Measurements from ENCODE around the gene MAMLD1. TPM values are rescaled to one million over a fixed set of nuclear protein-coding genes. Genes with fewer than 3 reads are reported as not detected.

MAMLD1 gene
- total RNA-seq, 1 experiment from 2014 or later: 0.48 TPM

DNA sequence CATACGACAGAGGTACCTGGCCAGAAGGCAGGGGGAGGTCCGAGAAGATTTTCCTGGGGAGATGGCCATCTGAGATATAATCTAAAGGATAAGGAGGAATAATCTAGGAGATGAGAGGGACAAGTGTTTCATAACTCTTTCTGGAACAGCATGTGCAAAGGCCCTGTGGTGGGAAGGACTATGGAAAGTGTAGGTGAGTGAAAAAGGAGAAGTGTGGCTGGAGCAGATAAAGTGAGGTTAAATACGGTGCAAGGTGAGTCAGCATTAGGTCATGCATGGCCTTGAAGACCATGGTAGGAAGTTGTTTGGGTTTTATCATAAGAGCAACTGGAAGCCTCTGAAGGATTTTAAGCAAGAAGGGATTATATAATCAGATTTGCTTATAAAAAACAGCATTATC is 170.7 kb downstream of the MAMLD1 start:
- H4K91ac ChIP-seq (ENCODE audit: insufficient read length, low read depth, low read length): no peak overlapping the region
- no peak overlapping the region for H2BK20ac ChIP-seq (ENCODE audit: low read depth, low read length, poor library complexity, severe bottlenecking)
- TF ChIP-seq, protein P1, sequence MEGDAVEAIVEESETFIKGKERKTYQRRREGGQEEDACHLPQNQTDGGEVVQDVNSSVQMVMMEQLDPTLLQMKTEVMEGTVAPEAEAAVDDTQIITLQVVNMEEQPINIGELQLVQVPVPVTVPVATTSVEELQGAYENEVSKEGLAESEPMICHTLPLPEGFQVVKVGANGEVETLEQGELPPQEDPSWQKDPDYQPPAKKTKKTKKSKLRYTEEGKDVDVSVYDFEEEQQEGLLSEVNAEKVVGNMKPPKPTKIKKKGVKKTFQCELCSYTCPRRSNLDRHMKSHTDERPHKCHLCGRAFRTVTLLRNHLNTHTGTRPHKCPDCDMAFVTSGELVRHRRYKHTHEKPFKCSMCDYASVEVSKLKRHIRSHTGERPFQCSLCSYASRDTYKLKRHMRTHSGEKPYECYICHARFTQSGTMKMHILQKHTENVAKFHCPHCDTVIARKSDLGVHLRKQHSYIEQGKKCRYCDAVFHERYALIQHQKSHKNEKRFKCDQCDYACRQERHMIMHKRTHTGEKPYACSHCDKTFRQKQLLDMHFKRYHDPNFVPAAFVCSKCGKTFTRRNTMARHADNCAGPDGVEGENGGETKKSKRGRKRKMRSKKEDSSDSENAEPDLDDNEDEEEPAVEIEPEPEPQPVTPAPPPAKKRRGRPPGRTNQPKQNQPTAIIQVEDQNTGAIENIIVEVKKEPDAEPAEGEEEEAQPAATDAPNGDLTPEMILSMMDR (conservative IDR thresholded peaks at IDR 0.05): no peak
- H3K9me3 ChIP-seq (ENCODE audit: control insufficient read depth, low read depth, low read length): peaks cover 9% of the 10 kb centered on the region
- no peak overlapping the region for H4K5ac ChIP-seq (ENCODE audit: insufficient read length, low read depth, low read length)
- H4K8ac ChIP-seq (replicated peaks; ENCODE audit: insufficient read length, low read depth, low read length): no peak overlapping the region
- no peaks in the 10 kb centered on the region for H3K4me1 Mint-ChIP-seq
- H3K56ac ChIP-seq (ENCODE audit: insufficient read length, low read depth, low read length): no peak overlapping the region
- H3K4me3 Mint-ChIP-seq: no peak overlapping the region
- H3K23ac ChIP-seq (ENCODE audit: insufficient read length, low read depth, low read length): no peak overlapping the region
- H3K27ac ChIP-seq (ENCODE audit: insufficient read length, low read depth, low read length): no peak overlapping the region
- no peaks in the 10 kb centered on the region for H3K79me2 ChIP-seq (ENCODE audit: insufficient read depth, low read length)
- H2BK5ac ChIP-seq (ENCODE audit: insufficient read length, low read length): no peak overlapping the region
- no peak overlapping the region for H3K4ac ChIP-seq (ENCODE audit: low read depth, low read length)
- no peak overlapping the region for H3K27ac Mint-ChIP-seq
- H3K27me3 ChIP-seq (ENCODE audit: insufficient read depth, low read length): no peaks in the 10 kb centered on the region
- H3K9ac ChIP-seq (ENCODE audit: extremely low read depth, insufficient read length, low read length): no peak overlapping the region
- no peak overlapping the region for H3K18ac ChIP-seq (ENCODE audit: insufficient read length, low read depth, low read length)
- no peaks in the 10 kb centered on the region for H4K20me1 ChIP-seq (ENCODE audit: control insufficient read depth, insufficient read depth, insufficient read length)
- H3K4me1 ChIP-seq (ENCODE audit: insufficient read depth, low read length): no peaks in the 10 kb centered on the region
- H3K36me3 Mint-ChIP-seq (ENCODE audit: insufficient read depth in 1 of 3, low read depth in 3 of 3): peaks cover 0 to 4% (median 3%) of the 10 kb centered on the region in 3 experiments; a peak in 3 of 7 replicates
- H2AFZ ChIP-seq (ENCODE audit: low read length): no peak overlapping the region
- H3T11ph ChIP-seq (ENCODE audit: low read length): no peak overlapping the region
- H3K79me1 ChIP-seq (ENCODE audit: insufficient read depth, low read depth, low read length, poor library complexity, severe bottlenecking): no peaks in the 10 kb centered on the region
- no peak overlapping the region for H2BK15ac ChIP-seq (ENCODE audit: low read depth, low read length)
- H2AK5ac ChIP-seq (ENCODE audit: insufficient read length, low read length): no peak overlapping the region
- no peak overlapping the region for H2BK120ac ChIP-seq (ENCODE audit: low read depth, low read length, poor library complexity, severe bottlenecking)
- H3K14ac ChIP-seq (ENCODE audit: insufficient read depth, low read length): no peak overlapping the region
- no peak overlapping the region for H3K4me2 ChIP-seq (ENCODE audit: insufficient read depth, insufficient read length, low read length)
- no peak for DNase-seq
- WGBS (ENCODE audit: extremely low coverage, insufficient read length, low lambda C conversion rate): no CpG with 5 or more reads among the region's 3 CpGs
- peaks cover 12% of the 10 kb centered on the region for H3K27me3 Mint-ChIP-seq (ENCODE audit: low read depth)
- H2BK12ac ChIP-seq (ENCODE audit: insufficient read length, low read depth, low read length): no peak overlapping the region
- no peaks in the 10 kb centered on the region for H3K23me2 ChIP-seq (ENCODE audit: insufficient read length, low read depth, low read length, poor library complexity, severe bottlenecking)
- peaks cover 73 to 81% of the 10 kb centered on the region in 2 experiments for H3K9me3 Mint-ChIP-seq
